Cardiac ventricle fibroblast (primary cell): Measurements from ENCODE around the gene GRAMD4. TPM values are rescaled to one million over a fixed set of nuclear protein-coding genes. Genes with fewer than 3 reads are reported as not detected.

Experiments
- total RNA-seq: library from RNA; depleted of rRNA; stranded (reverse); fragments of >200 nt; gene quantifications from 2 replicates; pipeline ENCODE4 v1.2.3, GENCODE V29; 2015

GRAMD4 gene
- 10.0 and 10.2 TPM in 2 replicates for total RNA-seq

GRCh38 chr22:46619830-46620501 is at the start of gene GRAMD4:
GRAMD4 (plus strand) TSS chr22:46620386; CDS start chr22:46626800, 6,414 bp downstream.

Other genes with a start within 250 kb of the GRAMD4 start
- 0.64 and 0.94 TPM in 2 replicates for gene CELSR1, start 82.8 kb upstream of the GRAMD4 start, total RNA-seq
- gene CERK, start 117.9 kb downstream of the GRAMD4 start, total RNA-seq, result 23.2 and 27.5 TPM in 2 replicates
- 12.5 and 15.0 TPM in 2 replicates for gene TBC1D22A, start 142.3 kb downstream of the GRAMD4 start, total RNA-seq